Endothelial cell (in vitro differentiated cells): ENCODE measurements around the gene COL4A1. TPM values are rescaled to one million over a fixed set of nuclear protein-coding genes. Genes with fewer than 3 reads are reported as not detected.

Experiments
- DNase-seq: peaks from one replicate; pipeline ENCODE4 v3.0.0; 2021; ENCODE audit warnings: low spot score
- H3K27ac Mint-ChIP-seq: one replicate; pipeline ENCODE4 v1.8.0; 2021; ENCODE audit warnings: mixed read lengths, inconsistent platforms; ENCODE audit not compliant: unreplicated experiment
- H3K27me3 Mint-ChIP-seq: one replicate; pipeline ENCODE4 v1.8.0; 2021; ENCODE audit warnings: mild to moderate bottlenecking, moderate library complexity, mixed read lengths, inconsistent platforms; ENCODE audit not compliant: unreplicated experiment
- H3K36me3 Mint-ChIP-seq: one replicate; pipeline ENCODE4 v1.8.0; 2021; ENCODE audit warnings: mild to moderate bottlenecking, low read depth, mixed read lengths, inconsistent platforms; ENCODE audit not compliant: unreplicated experiment
- H3K4me1 Mint-ChIP-seq: one replicate; pipeline ENCODE4 v1.8.0; 2021; ENCODE audit warnings: mild to moderate bottlenecking, mixed read lengths, inconsistent platforms; ENCODE audit not compliant: unreplicated experiment
- H3K4me3 Mint-ChIP-seq: one replicate; pipeline ENCODE4 v1.8.0; 2021; ENCODE audit warnings: mild to moderate bottlenecking, mixed read lengths, inconsistent platforms; ENCODE audit not compliant: unreplicated experiment
- H3K9me3 Mint-ChIP-seq: one replicate; pipeline ENCODE4 v1.8.0; 2021; ENCODE audit warnings: mixed read lengths, inconsistent platforms; ENCODE audit not compliant: unreplicated experiment
- total RNA-seq: library from RNA; stranded (reverse); fragmentation: NEBNext Ultra II Directional; extraction: Animal tissue kit (Norgen Biotek cat#: 25700); gene quantifications from one replicate; pipeline ENCODE4 v1.2.1, GENCODE V29; 2021; ENCODE audit not compliant: unreplicated experiment
- TF ChIP-seq, protein P1 (sequence below): fragments of 200-600 bp; sonication (generic); IDR thresholded peaks from one replicate; pipeline ENCODE4 v1.5.0; 2021; ENCODE audit warnings: antibody characterized with exemption; ENCODE audit not compliant: unreplicated experiment

Gene COL4A1
- total RNA-seq, 1 donor from 2014 or later: 2,720 TPM

DNA sequence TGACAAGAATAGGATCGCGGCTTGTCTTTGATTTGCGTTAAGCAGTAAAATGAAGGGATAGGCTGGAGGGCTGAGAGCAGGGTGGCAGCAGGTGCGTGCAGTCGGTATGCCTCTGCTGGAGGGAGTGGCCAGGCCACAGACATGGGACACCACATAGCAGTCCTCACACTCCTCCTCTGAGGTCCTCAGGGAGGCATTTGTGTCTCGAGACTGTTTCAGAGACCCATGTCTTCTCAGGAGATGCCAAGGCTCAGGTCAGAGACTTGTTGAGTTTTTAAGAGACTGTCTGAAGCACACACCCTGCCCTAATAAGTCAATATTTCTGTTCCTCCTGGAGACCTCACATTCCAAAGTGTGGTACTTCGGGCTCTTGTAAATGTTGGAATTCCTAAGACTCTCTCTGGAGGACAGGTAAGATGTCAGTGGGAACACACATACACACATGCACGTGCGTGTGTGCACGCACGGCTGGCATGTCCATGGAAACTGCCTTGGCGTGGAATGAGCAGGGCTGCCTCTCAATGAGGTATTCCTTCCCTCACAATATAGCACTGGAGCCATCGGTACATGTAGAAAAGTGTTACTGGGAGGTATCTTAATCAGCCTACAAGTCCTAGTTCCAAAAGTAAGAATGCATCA lies 46.5 kb upstream of the COL4A1 start:
- H3K4me3 Mint-ChIP-seq: no peak overlapping the region
- no peak for DNase-seq
- H3K27me3 Mint-ChIP-seq: peaks cover 14% of the 10 kb centered on the region
- peak overlapping the region; percentile 64 for H3K27ac Mint-ChIP-seq
- peaks cover 55% of the 10 kb centered on the region for H3K4me1 Mint-ChIP-seq
- peaks cover 62% of the 10 kb centered on the region for H3K36me3 Mint-ChIP-seq
- TF ChIP-seq, protein P1, sequence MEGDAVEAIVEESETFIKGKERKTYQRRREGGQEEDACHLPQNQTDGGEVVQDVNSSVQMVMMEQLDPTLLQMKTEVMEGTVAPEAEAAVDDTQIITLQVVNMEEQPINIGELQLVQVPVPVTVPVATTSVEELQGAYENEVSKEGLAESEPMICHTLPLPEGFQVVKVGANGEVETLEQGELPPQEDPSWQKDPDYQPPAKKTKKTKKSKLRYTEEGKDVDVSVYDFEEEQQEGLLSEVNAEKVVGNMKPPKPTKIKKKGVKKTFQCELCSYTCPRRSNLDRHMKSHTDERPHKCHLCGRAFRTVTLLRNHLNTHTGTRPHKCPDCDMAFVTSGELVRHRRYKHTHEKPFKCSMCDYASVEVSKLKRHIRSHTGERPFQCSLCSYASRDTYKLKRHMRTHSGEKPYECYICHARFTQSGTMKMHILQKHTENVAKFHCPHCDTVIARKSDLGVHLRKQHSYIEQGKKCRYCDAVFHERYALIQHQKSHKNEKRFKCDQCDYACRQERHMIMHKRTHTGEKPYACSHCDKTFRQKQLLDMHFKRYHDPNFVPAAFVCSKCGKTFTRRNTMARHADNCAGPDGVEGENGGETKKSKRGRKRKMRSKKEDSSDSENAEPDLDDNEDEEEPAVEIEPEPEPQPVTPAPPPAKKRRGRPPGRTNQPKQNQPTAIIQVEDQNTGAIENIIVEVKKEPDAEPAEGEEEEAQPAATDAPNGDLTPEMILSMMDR: no peak
- no peaks in the 10 kb centered on the region for H3K9me3 Mint-ChIP-seq

DNA sequence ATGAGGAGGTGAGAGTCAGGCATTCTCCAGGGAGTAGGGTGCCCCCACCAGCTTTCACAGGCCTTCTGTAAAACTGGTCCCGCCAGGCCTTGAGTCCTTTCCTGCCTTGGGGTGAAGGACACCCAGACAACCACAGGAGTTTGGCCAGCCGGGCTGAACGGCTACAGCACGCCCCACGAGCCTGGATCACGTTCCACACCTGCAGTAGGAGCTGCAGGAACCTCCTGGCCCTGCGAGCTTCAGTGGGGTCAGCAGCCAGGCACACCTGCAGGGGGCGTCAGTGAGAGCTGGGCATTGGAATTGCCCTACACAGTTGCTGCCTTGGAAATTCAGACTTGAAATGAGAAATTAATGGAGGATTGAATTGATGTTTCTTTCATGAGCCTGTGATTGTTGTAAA lies 45.8 kb upstream of the COL4A1 start:
- Mint-ChIP-seq H3K36me3 (peaks cover 70% of the 10 kb centered on the region), H3K9me3 (no peaks in the 10 kb centered on the region), H3K4me3 (no peak overlapping the region), H3K4me1 (peaks cover 62% of the 10 kb centered on the region), H3K27me3 (peaks cover 14% of the 10 kb centered on the region), H3K27ac (peak overlapping the region; percentile 64)
- DNase-seq: peak; percentile 39
- TF ChIP-seq, protein P1: peak; percentile 54

DNA sequence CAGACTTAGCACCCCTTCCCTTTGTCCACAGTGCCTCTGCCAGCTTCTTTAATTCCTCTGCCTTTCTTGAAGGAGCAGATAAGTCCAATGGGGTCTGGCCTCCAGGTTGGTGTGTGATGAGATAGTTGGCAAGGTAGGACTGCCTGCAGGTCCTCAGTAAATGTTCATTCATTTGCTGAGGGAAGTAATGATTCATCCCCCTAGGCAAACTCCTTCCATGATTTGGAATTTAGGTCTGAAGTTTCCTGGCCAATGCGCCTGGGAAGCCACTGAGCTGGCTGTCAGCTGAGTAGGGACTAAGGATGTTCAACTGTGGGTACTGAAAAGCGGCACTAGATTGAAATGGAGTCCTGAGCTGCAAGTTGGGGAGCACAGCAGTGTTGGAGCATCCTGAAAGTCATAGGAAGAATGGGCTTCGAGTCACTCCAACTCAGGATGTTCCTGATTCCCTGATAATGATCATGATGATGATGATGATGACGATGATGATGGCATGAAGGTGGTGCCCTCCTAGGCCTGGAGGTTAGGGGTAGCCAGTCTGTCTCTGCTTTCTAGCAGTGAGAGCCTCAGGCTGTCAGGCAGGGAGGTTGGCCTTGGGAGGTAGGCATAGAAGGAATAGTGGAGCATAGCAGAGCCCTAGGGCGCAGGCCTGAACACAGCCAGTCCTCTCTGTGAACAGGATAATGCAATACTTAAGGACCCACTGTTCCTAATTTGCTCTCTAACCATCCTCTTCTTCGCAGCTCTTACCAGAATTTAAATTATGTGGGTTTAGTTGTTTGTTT lies 44.9 kb upstream of the COL4A1 start:
- Mint-ChIP-seq H3K4me3 (no peak overlapping the region), H3K9me3 (no peaks in the 10 kb centered on the region), H3K27me3 (peaks cover 16% of the 10 kb centered on the region), H3K27ac (peak overlapping the region; percentile 43), H3K4me1 (peaks cover 72% of the 10 kb centered on the region), H3K36me3 (peaks cover 66% of the 10 kb centered on the region)
- no peak for DNase-seq
- TF ChIP-seq, protein P1: no peak

DNA sequence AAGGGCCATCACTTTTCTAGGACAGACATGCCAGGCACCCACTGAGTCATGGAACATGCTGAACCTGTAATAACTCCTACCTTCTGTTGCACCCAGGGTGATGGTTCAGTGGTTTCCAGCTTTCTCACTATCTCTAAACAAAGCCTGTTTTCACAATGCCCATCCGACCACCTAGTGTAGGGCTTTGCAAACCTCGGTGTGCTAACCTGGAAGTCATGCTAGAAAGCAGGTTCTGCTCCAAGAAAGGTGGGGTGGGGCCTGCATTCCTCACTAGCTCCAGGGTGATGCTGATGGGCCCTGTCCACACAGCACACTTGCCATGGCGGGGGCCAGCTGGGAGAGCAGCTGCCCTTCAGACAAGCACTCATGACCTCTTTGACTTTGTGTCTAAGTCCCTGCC lies 43.6 kb upstream of the COL4A1 start:
- Mint-ChIP-seq H3K27ac (no peak overlapping the region), H3K27me3 (peaks cover 17% of the 10 kb centered on the region), H3K4me3 (no peak overlapping the region), H3K4me1 (peaks cover 83% of the 10 kb centered on the region), H3K36me3 (peaks cover 62% of the 10 kb centered on the region), H3K9me3 (no peaks in the 10 kb centered on the region)
- no peak for DNase-seq
- TF ChIP-seq, protein P1: no peak

DNA sequence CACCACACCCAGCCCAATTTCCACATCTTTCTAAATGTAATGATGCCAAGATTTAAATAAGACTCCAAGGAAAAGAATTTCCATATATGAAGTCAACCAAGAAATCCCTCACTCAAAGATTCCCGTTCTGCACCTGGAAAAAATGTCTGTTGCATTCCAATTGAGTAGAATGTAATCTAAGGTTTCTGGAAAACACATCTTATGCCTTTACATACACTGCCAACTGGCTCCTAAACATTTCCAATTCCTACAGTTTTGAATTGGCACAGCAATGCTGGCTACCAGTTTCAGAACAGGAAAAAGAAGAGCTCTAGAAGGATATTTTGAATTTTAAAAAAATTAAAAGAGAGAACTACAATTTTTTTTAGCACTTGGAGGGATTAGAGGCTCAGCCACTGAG lies 43.1 kb upstream of the COL4A1 start:
- no peaks in the 10 kb centered on the region for H3K9me3 Mint-ChIP-seq
- TF ChIP-seq, protein P1: no peak

More for the DNA sequence above, 43.1 kb upstream of the COL4A1 start:
- Mint-ChIP-seq H3K27ac (peak overlapping the region; percentile 18), H3K4me1 (peaks cover 86% of the 10 kb centered on the region), H3K4me3 (no peak overlapping the region), H3K36me3 (peaks cover 61% of the 10 kb centered on the region), H3K27me3 (peaks cover 15% of the 10 kb centered on the region)
- no peak for DNase-seq
